Measurements from ENCODE around the gene OGFOD3.

Gene OGFOD3

GRCh38 chr17:82408288-82408937 is 10.0 kb downstream of the OGFOD3 start:
- no peak for DNase-seq (ENCODE audit: low read depth in 2 of 2, low spot score in 1 of 2)

GRCh38 chr17:82407255-82407654 is 11.1 kb downstream of the OGFOD3 start:
- no peak for DNase-seq (ENCODE audit: low read depth in 2 of 2, low spot score in 1 of 2)

- no peak for DNase-seq (ENCODE audit: low read depth in 2 of 2, low spot score in 1 of 2)
Observed at GRCh38 chr17:82406131-82406671, 12.2 kb downstream of the OGFOD3 start.

- no peak for DNase-seq (ENCODE audit: low read depth in 2 of 2, low spot score in 1 of 2)
Observed at GRCh38 chr17:82405051-82405450, 13.3 kb downstream of the OGFOD3 start.

- no peak for DNase-seq (ENCODE audit: low read depth in 2 of 2, low spot score in 1 of 2)
Observed at GRCh38 chr17:82403662-82404660, 14.4 kb downstream of the OGFOD3 start.

GRCh38 chr17:82402865-82403264 is 15.5 kb downstream of the OGFOD3 start:
- no peak for DNase-seq (ENCODE audit: low read depth in 2 of 2, low spot score in 1 of 2)

GRCh38 chr17:82400830-82401229 is 17.6 kb downstream of the OGFOD3 start:
- peak; percentile 23 for DNase-seq (ENCODE audit: low read depth in 2 of 2, low spot score in 1 of 2)

- DNase-seq (ENCODE audit: low read depth in 2 of 2, low spot score in 1 of 2) = no peak
Observed at GRCh38 chr17:82400206-82400605, 18.2 kb downstream of the OGFOD3 start.

- DNase-seq (ENCODE audit: low read depth in 2 of 2, low spot score in 1 of 2) = no peak
Observed at GRCh38 chr17:82399601-82400101, 18.7 kb downstream of the OGFOD3 start.

- no peak for DNase-seq (ENCODE audit: low read depth in 2 of 2, low spot score in 1 of 2)
Observed at GRCh38 chr17:82399041-82399441, 19.3 kb downstream of the OGFOD3 start.

GRCh38 chr17:82397449-82398335 is 20.7 kb downstream of the OGFOD3 start:
- no peak for DNase-seq (ENCODE audit: low read depth in 2 of 2, low spot score in 1 of 2)

- DNase-seq (ENCODE audit: low read depth in 2 of 2, low spot score in 1 of 2) = no peak
Observed at GRCh38 chr17:82396601-82397435, 21.6 kb downstream of the OGFOD3 start.

- no peak for DNase-seq (ENCODE audit: low read depth in 2 of 2, low spot score in 1 of 2)
Observed at GRCh38 chr17:82394278-82394677, 24.1 kb downstream of the OGFOD3 start.

GRCh38 chr17:82392941-82393340 is 25.4 kb downstream of the OGFOD3 start:
- DNase-seq (ENCODE audit: low read depth in 2 of 2, low spot score in 1 of 2) = no peak

GRCh38 chr17:82392209-82392920 is 26.0 kb downstream of the OGFOD3 start:
- no peak for DNase-seq (ENCODE audit: low read depth in 2 of 2, low spot score in 1 of 2)

- no peak for DNase-seq (ENCODE audit: low read depth in 2 of 2, low spot score in 1 of 2)
Observed at GRCh38 chr17:82391496-82392066, 26.8 kb downstream of the OGFOD3 start.

GRCh38 chr17:82390860-82391435 is 27.4 kb downstream of the OGFOD3 start:
- no peak for DNase-seq (ENCODE audit: low read depth in 2 of 2, low spot score in 1 of 2)

GRCh38 chr17:82390015-82390859 is 28.1 kb downstream of the OGFOD3 start:
- no peak for DNase-seq (ENCODE audit: low read depth in 2 of 2, low spot score in 1 of 2)

Measured in stimulated activated CD8-positive, alpha-beta memory T cell treated with anti-CD3 and anti-CD28 coated beads, Interleukin-4, amount 100 ng/mL, for 1 hour (primary cell).